NCI-H82 treated with DMSO at 0.1 percent for 48 hours (cell line): Measurements from ENCODE around the gene TSPAN14.
"Not testable (repeated sequence)": the region's sequence is repeated elsewhere in the genome, so short reads cannot be mapped to it uniquely, and the experiment has no call there.

Source experiments
- DNase-seq: peaks from one replicate; lab custom pipeline; 2025; ENCODE audit not compliant: unreplicated experiment; lab: John Stamatoyannopoulos, UW

Gene TSPAN14

DNA sequence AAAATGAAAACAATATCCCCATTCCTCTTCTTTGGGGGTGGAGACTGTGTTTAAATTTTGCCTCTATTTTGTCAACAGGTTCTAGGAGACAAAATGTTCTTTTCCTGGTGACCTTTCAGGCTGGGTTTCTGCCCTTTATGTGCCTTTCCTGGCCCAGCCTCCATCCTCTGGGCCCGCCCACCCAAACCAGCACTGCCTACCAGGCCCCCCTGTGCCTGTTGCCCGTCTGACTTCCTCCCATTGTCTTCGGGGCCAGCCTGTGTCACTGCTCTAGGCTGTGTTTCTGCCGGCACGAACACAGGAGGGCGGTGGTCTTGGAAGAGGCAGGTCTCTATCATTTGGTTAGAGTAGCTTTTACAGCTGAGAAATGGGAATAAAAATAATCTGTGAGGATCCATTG is 13.9 kb downstream of the TSPAN14 start:
- peak; percentile 36 for DNase-seq

GRCh38 chr10:80468806-80469421 is 14.8 kb downstream of the TSPAN14 start:
- DNase-seq = peak; percentile 47

GRCh38 chr10:80470266-80470665 is 16.2 kb downstream of the TSPAN14 start:
- DNase-seq = no peak

GRCh38 chr10:80471001-80471400 is 16.9 kb downstream of the TSPAN14 start:
- no peak for DNase-seq

GRCh38 chr10:80471715-80472233 is 17.7 kb downstream of the TSPAN14 start:
- DNase-seq = no peak

DNA sequence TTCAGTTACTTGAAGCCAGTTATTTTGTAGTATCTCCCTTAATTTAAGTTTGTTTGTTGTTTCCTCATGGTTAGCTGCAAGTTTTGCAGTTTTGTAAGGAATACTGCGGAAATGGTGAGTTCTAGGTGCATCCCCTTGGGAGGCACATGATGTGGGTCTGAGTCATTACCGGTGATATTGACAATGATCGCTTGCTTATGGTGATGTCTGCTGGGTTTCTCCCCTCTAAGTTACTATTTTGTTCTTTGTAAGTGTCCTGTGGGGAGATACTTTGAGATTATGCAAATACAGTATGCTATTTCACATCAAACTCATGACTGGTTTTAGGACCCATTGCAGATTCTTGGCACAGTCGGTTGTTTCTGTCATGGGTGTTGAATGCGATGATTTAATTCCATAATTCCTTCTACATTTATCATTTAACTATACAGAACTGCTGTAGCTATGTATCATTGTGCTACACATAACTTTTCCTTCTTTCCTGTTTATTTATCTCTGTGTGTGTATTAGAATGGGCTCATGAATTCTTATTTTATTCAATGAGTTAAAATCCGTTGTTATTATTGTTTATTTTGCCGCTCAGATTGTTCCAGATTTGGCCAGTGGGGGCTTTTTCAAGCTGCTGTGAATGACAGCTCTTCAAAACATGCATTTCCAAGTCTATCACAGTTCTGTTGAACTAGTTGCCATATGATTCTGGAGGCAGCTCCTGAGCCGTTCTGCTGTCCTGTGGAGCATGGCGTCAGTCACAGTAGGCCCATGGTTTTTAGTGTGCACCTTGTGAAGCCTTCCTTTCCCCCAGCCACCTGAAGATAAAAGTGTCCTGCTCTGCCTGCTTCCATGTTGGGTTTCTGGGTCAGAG is 18.4 kb downstream of the TSPAN14 start:
- no peak for DNase-seq

DNA sequence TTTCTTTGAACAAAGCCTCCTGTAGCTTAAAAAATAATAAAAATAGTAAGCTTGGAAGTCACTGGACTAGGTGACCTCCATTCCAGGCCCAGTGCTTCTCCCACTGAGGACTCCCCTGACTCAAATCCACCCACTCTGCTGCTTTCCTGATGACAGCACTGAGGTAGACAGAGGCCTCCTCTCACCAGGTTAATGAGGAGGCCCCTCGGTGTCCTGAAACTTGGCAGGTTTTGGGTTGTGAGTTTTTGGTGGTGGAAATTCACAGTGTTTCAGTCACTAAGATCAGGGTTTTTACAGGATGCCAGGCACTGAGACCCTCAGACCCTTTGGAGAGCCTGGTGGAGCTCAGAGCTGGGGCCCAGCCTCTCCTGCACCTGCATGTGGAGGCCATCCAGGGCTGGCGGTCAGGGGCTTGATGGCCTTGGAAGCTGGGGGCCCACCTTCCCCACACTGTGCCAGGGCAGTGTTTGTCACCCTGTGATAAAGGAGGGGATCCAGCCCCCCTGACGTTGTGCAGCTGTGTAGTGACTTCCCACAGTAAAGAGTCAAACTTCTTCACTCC is 19.1 kb downstream of the TSPAN14 start:
- no peak for DNase-seq

DNA sequence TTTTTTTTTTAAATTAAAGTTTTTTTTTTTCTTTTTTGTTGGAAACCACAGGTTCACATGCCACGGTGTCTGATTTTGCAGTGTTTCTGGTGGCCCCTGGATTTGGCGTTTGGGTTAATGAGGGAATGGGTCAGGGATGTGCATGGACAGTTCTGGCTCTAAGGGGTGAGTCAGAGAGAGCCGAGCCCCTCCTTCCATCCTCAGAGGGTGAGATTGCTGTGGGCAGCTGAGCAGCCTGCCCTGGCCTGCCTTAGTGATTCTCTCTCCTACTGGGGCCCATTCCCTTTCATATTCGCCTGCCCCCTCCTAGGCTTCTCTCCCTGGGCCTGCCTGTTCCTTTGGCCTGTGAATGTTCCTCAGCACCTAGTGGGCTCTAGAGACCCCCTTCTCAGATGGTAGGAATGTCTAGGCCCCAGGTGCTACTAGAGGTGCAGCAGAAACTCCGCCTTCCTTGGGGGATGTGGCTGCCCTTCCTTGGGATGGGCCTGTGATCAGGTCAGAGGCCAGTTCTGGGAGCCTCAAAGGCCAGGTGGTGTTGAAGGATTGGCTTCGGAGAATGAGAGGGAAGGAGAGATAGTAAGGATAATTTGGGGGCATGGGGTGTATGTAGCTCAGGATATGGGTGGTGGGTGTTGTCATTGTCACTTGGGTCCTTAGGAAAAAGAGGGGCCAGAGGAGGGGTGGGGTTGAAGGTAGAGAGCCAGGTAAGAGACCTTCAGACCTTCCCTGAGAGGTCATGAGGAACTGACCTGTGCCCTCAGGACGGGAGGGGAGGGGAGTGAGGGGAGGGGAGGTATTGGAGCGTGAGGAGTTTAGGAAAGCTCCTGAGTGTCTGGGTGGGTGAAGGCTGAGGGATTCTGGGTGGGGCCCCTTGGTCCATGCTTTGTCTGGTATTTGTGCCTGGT is 19.8 kb downstream of the TSPAN14 start:
- no peak for DNase-seq

DNA sequence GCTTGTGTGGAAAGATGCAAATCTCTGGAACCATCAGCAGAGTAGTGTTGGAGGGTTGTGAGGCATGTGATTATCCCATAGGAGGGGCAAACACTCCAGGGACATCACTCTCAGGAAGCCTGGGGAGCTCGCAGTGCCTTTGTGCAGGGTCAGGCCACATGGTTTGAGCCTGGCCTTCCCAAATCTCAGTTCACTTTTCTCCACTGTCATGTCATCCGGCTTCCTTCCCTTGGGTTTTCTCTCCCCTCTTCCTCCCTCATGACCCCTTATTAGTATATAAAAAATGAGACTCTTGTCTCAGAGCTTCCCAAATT is 20.4 kb downstream of the TSPAN14 start:
- DNase-seq = no peak

GRCh38 chr10:80474941-80475340 is 20.8 kb downstream of the TSPAN14 start:
- DNase-seq = peak; percentile 93

DNA sequence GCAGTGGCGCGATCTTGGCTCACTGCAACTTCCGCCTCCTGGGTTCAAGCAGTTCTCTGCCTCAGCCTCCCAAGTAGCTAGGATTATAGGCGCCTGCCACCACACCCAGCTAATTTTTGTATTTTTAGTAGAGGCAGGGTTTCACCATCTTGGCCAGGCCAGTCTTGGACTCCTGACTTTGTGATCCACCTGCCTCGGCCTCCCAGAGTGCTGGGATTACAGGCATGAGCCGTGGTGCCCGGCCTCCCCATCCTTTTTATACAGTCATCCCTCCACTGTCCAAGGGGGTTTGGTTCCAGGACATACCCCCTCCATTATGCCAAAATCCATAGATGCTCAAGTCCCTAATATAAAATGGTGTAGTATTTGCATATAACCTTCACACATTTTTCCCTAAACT is 21.5 kb downstream of the TSPAN14 start:
- DNase-seq = not testable (repeated sequence)

DNA sequence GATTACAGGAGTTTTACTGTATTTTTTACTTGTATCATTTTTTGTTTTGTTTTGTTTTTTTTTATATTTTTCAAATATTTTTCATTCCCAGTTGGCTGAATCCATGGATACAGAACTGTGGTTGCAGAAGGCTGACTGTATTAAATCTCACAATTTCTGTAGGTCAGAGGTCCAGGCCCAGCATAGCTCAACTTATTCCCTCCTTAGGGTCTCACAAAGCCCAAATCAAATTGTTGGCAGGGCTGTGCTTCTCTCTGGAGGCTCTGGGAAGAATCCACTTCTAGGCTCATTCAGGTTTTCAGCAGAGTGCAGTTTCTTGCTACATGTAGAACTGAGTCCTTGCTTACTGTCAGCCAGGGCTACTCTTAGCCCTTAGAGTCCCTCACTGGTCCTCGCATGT is 22.6 kb downstream of the TSPAN14 start:
- no peak for DNase-seq

GRCh38 chr10:80477813-80478212 is 23.7 kb downstream of the TSPAN14 start:
- DNase-seq = no peak

- DNase-seq = not testable (repeated sequence)
These were observed 26.3 kb downstream of the TSPAN14 start for GRCh38 chr10:80480373-80480772.

- DNase-seq = no peak
These were observed 26.7 kb downstream of the TSPAN14 start for GRCh38 chr10:80480852-80481251.

DNA sequence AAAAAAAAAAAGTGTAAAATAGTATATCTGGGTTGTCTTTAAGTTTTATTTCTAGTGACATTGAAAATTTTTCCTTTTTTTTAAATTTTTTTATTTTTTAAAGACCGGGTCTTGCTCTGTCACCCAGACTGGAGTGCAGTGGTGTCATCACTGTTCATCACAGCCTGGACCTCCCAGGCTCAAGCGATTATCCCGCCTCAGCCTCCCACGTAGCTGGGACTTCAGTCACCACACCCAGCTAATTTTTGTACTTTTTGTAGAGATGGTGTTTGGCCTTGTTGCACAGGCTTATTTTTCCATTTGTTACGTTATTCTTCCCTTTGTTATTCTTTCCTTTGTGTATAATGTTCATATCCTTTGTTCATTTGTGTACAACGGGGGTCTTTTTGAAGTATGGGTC is 30.1 kb downstream of the TSPAN14 start:
- no peak for DNase-seq

- no peak for DNase-seq
These were observed 30.6 kb downstream of the TSPAN14 start for GRCh38 chr10:80484676-80485075.

- no peak for DNase-seq
These were observed 31.2 kb downstream of the TSPAN14 start for GRCh38 chr10:80485076-80485945.

- no peak for DNase-seq
These were observed 32.0 kb downstream of the TSPAN14 start for GRCh38 chr10:80485946-80486764.
